ENCODE results near the gene FBXL17.
A peak's percentile ranks its signal among the peaks of the same experiment; 100 is the strongest.

FBXL17 gene

GRCh38 chr5:107893642-107894041 lies 488.3 kb downstream of the FBXL17 start:
- no peaks in the 10 kb centered on the region for H3K9me3 ChIP-seq (ENCODE audit: control extremely low read depth in 1 of 5, control insufficient read depth in 4 of 5, insufficient read depth in 2 of 5, low read depth in 1 of 5, low read length in 4 of 5)
- no peak overlapping the region for H3K4me3 ChIP-seq (ENCODE audit: control insufficient read depth in 1 of 7, extremely low read depth in 1 of 7, insufficient read depth in 4 of 7, low read depth in 2 of 7, low read length in 6 of 7)
- peak in 2 of 3 donors; percentile 4 to 15 for DNase-seq
- H3K4me1 ChIP-seq (ENCODE audit: control extremely low read depth in 1 of 4, control insufficient read depth in 4 of 4, insufficient read depth in 4 of 4, low read length in 3 of 4): no peaks in the 10 kb centered on the region
- no peak overlapping the region for H3K27ac ChIP-seq (ENCODE audit: insufficient read depth in 1 of 2, low read depth in 1 of 2, low read length in 2 of 2, poor library complexity in 1 of 2, severe bottlenecking in 2 of 2)
- WGBS (ENCODE audit: insufficient coverage): no CpG with 5 or more reads among the region's 4 CpGs
- H3K27me3 ChIP-seq (replicated peaks in 2 of 5; ENCODE audit: control insufficient read depth in 4 of 5, insufficient read depth in 5 of 5, low read length in 4 of 5): no peaks in the 10 kb centered on the region
- POLR2A ChIA-PET: no interaction called here
- H3K36me3 ChIP-seq (ENCODE audit: control insufficient read depth in 4 of 4, insufficient read depth in 4 of 4, low read length in 3 of 4): no peaks in the 10 kb centered on the region
- CTCF ChIA-PET: no interaction called here

GRCh38 chr5:107889387-107889786 lies 492.5 kb downstream of the FBXL17 start:
- WGBS (ENCODE audit: insufficient coverage): 100% methylated on average over 2 of the region's 3 CpGs
- no peaks in the 10 kb centered on the region for H3K4me1 ChIP-seq (ENCODE audit: control extremely low read depth in 1 of 4, control insufficient read depth in 4 of 4, insufficient read depth in 4 of 4, low read length in 3 of 4)
- no peak overlapping the region for H3K27ac ChIP-seq (ENCODE audit: insufficient read depth in 1 of 2, low read depth in 1 of 2, low read length in 2 of 2, poor library complexity in 1 of 2, severe bottlenecking in 2 of 2)
- no peak for DNase-seq
- no peak overlapping the region for H3K4me3 ChIP-seq (ENCODE audit: control insufficient read depth in 1 of 7, extremely low read depth in 1 of 7, insufficient read depth in 4 of 7, low read depth in 2 of 7, low read length in 6 of 7)
- H3K36me3 ChIP-seq (ENCODE audit: control insufficient read depth in 4 of 4, insufficient read depth in 4 of 4, low read length in 3 of 4): no peaks in the 10 kb centered on the region
- no peaks in the 10 kb centered on the region for H3K27me3 ChIP-seq (replicated peaks in 2 of 5; ENCODE audit: control insufficient read depth in 4 of 5, insufficient read depth in 5 of 5, low read length in 4 of 5)
- POLR2A ChIA-PET: no interaction called here
- CTCF ChIA-PET: no interaction called here
- H3K9me3 ChIP-seq (ENCODE audit: control extremely low read depth in 1 of 5, control insufficient read depth in 4 of 5, insufficient read depth in 2 of 5, low read depth in 1 of 5, low read length in 4 of 5): no peaks in the 10 kb centered on the region

- no peak overlapping the region for H3K4me3 ChIP-seq (ENCODE audit: control insufficient read depth in 1 of 7, extremely low read depth in 1 of 7, insufficient read depth in 4 of 7, low read depth in 2 of 7, low read length in 6 of 7)
- no peaks in the 10 kb centered on the region for H3K9me3 ChIP-seq (ENCODE audit: control extremely low read depth in 1 of 5, control insufficient read depth in 4 of 5, insufficient read depth in 2 of 5, low read depth in 1 of 5, low read length in 4 of 5)
- ChIA-PET POLR2A (no interaction called here), CTCF (no interaction called here)
- no peak for DNase-seq
- WGBS (ENCODE audit: insufficient coverage): no CpG with 5 or more reads among the region's 4 CpGs
- no peaks in the 10 kb centered on the region for H3K27me3 ChIP-seq (replicated peaks in 2 of 5; ENCODE audit: control insufficient read depth in 4 of 5, insufficient read depth in 5 of 5, low read length in 4 of 5)
- H3K27ac ChIP-seq (ENCODE audit: insufficient read depth in 1 of 2, low read depth in 1 of 2, low read length in 2 of 2, poor library complexity in 1 of 2, severe bottlenecking in 2 of 2): no peak overlapping the region
- no peaks in the 10 kb centered on the region for H3K4me1 ChIP-seq (ENCODE audit: control extremely low read depth in 1 of 4, control insufficient read depth in 4 of 4, insufficient read depth in 4 of 4, low read length in 3 of 4)
- no peaks in the 10 kb centered on the region for H3K36me3 ChIP-seq (ENCODE audit: control insufficient read depth in 4 of 4, insufficient read depth in 4 of 4, low read length in 3 of 4)
These were observed 493.4 kb downstream of the FBXL17 start for GRCh38 chr5:107888541-107888940.

GRCh38 chr5:107887166-107887943 lies 494.5 kb downstream of the FBXL17 start:
- POLR2A ChIA-PET: no interaction called here

GRCh38 chr5:107885601-107886000 lies 496.3 kb downstream of the FBXL17 start:
- POLR2A ChIA-PET: no interaction called here
- Histone ChIP-seq H3K4me1 (ENCODE audit: control extremely low read depth in 1 of 4, control insufficient read depth in 4 of 4, insufficient read depth in 4 of 4, low read length in 3 of 4) (no peaks in the 10 kb centered on the region), H3K27ac (ENCODE audit: insufficient read depth in 1 of 2, low read depth in 1 of 2, low read length in 2 of 2, poor library complexity in 1 of 2, severe bottlenecking in 2 of 2) (no peak overlapping the region), H3K27me3 (replicated peaks in 2 of 5; ENCODE audit: control insufficient read depth in 4 of 5, insufficient read depth in 5 of 5, low read length in 4 of 5) (no peaks in the 10 kb centered on the region), H3K4me3 (ENCODE audit: control insufficient read depth in 1 of 7, extremely low read depth in 1 of 7, insufficient read depth in 4 of 7, low read depth in 2 of 7, low read length in 6 of 7) (no peak overlapping the region), H3K9me3 (ENCODE audit: control extremely low read depth in 1 of 5, control insufficient read depth in 4 of 5, insufficient read depth in 2 of 5, low read depth in 1 of 5, low read length in 4 of 5) (no peaks in the 10 kb centered on the region), H3K36me3 (ENCODE audit: control insufficient read depth in 4 of 4, insufficient read depth in 4 of 4, low read length in 3 of 4) (no peaks in the 10 kb centered on the region)
- DNase-seq: no peak
- no CpG with 5 or more reads among the region's 2 CpGs for WGBS (ENCODE audit: insufficient coverage)
- CTCF ChIA-PET: no interaction called here

More at GRCh38 chr5:107887166-107887943, 494.5 kb downstream of the FBXL17 start:
- Histone ChIP-seq H3K9me3 (ENCODE audit: control extremely low read depth in 1 of 5, control insufficient read depth in 4 of 5, insufficient read depth in 2 of 5, low read depth in 1 of 5, low read length in 4 of 5) (no peaks in the 10 kb centered on the region), H3K36me3 (ENCODE audit: control insufficient read depth in 4 of 4, insufficient read depth in 4 of 4, low read length in 3 of 4) (no peaks in the 10 kb centered on the region), H3K4me3 (ENCODE audit: control insufficient read depth in 1 of 7, extremely low read depth in 1 of 7, insufficient read depth in 4 of 7, low read depth in 2 of 7, low read length in 6 of 7) (no peak overlapping the region), H3K4me1 (ENCODE audit: control extremely low read depth in 1 of 4, control insufficient read depth in 4 of 4, insufficient read depth in 4 of 4, low read length in 3 of 4) (no peaks in the 10 kb centered on the region), H3K27me3 (replicated peaks in 2 of 5; ENCODE audit: control insufficient read depth in 4 of 5, insufficient read depth in 5 of 5, low read length in 4 of 5) (no peaks in the 10 kb centered on the region), H3K27ac (ENCODE audit: insufficient read depth in 1 of 2, low read depth in 1 of 2, low read length in 2 of 2, poor library complexity in 1 of 2, severe bottlenecking in 2 of 2) (no peak overlapping the region)
- no peak for DNase-seq
- 95% methylated on average over 7 of the region's 11 CpGs for WGBS (ENCODE audit: insufficient coverage)
- CTCF ChIA-PET: interaction anchor here (0.8 kb wide), 1 partner anchor 17 kb away, joined by 3 read pairs; no protein-coding TSS in a partner anchor

- Histone ChIP-seq H3K9me3 (ENCODE audit: control extremely low read depth in 1 of 5, control insufficient read depth in 4 of 5, insufficient read depth in 2 of 5, low read depth in 1 of 5, low read length in 4 of 5) (no peaks in the 10 kb centered on the region), H3K36me3 (ENCODE audit: control insufficient read depth in 4 of 4, insufficient read depth in 4 of 4, low read length in 3 of 4) (no peaks in the 10 kb centered on the region), H3K4me1 (ENCODE audit: control extremely low read depth in 1 of 4, control insufficient read depth in 4 of 4, insufficient read depth in 4 of 4, low read length in 3 of 4) (no peaks in the 10 kb centered on the region), H3K4me3 (ENCODE audit: control insufficient read depth in 1 of 7, extremely low read depth in 1 of 7, insufficient read depth in 4 of 7, low read depth in 2 of 7, low read length in 6 of 7) (no peak overlapping the region), H3K27me3 (replicated peaks in 2 of 5; ENCODE audit: control insufficient read depth in 4 of 5, insufficient read depth in 5 of 5, low read length in 4 of 5) (no peaks in the 10 kb centered on the region), H3K27ac (ENCODE audit: insufficient read depth in 1 of 2, low read depth in 1 of 2, low read length in 2 of 2, poor library complexity in 1 of 2, severe bottlenecking in 2 of 2) (no peak overlapping the region)
- no CpG with 5 or more reads among the region's 1 CpG for WGBS (ENCODE audit: insufficient coverage)
- ChIA-PET POLR2A (no interaction called here), CTCF (no interaction called here)
- no peak for DNase-seq
These were observed 497.0 kb downstream of the FBXL17 start for GRCh38 chr5:107884871-107885270.

- H3K27ac ChIP-seq (ENCODE audit: insufficient read depth in 1 of 2, low read depth in 1 of 2, low read length in 2 of 2, poor library complexity in 1 of 2, severe bottlenecking in 2 of 2): no peak overlapping the region
- 100% methylated on average over 3 of the region's 4 CpGs for WGBS (ENCODE audit: insufficient coverage)
- H3K4me1 ChIP-seq (ENCODE audit: control extremely low read depth in 1 of 4, control insufficient read depth in 4 of 4, insufficient read depth in 4 of 4, low read length in 3 of 4): no peaks in the 10 kb centered on the region
- POLR2A ChIA-PET: no interaction called here
- no peaks in the 10 kb centered on the region for H3K9me3 ChIP-seq (ENCODE audit: control extremely low read depth in 1 of 5, control insufficient read depth in 4 of 5, insufficient read depth in 2 of 5, low read depth in 1 of 5, low read length in 4 of 5)
- H3K36me3 ChIP-seq (ENCODE audit: control insufficient read depth in 4 of 4, insufficient read depth in 4 of 4, low read length in 3 of 4): no peaks in the 10 kb centered on the region
- no peaks in the 10 kb centered on the region for H3K27me3 ChIP-seq (replicated peaks in 2 of 5; ENCODE audit: control insufficient read depth in 4 of 5, insufficient read depth in 5 of 5, low read length in 4 of 5)
- CTCF ChIA-PET: interaction anchor here (1.3 kb wide), 1 partner anchor 9 kb away, joined by 3 read pairs; no protein-coding TSS in a partner anchor
- DNase-seq: no peak
- no peak overlapping the region for H3K4me3 ChIP-seq (ENCODE audit: control insufficient read depth in 1 of 7, extremely low read depth in 1 of 7, insufficient read depth in 4 of 7, low read depth in 2 of 7, low read length in 6 of 7)
These were observed 503.2 kb downstream of the FBXL17 start for GRCh38 chr5:107878661-107879060.
